CD4-positive, alpha-beta T cell (primary cell): Measurements from ENCODE around the gene PIGU. TPM values are rescaled to one million over a fixed set of nuclear protein-coding genes. Genes with fewer than 3 reads are reported as not detected.

ENCODE experiments used
- ATAC-seq: fragments of 200-7000 bp; cut with Tn5 transposase; one replicate; pipeline ENCODE4 v1.10.0; 2022; ENCODE audit warnings: mild to moderate bottlenecking; ENCODE audit not compliant: poor library complexity
- CTCF ChIA-PET: fragments of 350-600 bp; sonication (Branson Sonifier 250); formaldehyde crosslinking; loops from one replicate; lab custom pipeline; 2021; ENCODE audit warnings: antibody characterized with exemption, inconsistent platforms; lab: Charles Lee
- POLR2A ChIA-PET: fragments of 350-600 bp; sonication (Branson Sonifier 250); formaldehyde crosslinking; loops from one replicate; lab custom pipeline; 2021; ENCODE audit warnings: antibody characterized with exemption, inconsistent platforms; lab: Charles Lee
- DNase-seq, 14 experiments: peaks; one replicate each; pipeline ENCODE4 v3.0.0-alpha.2; 2013 to 2020; ENCODE audit warnings: mixed read lengths in 2 of 14
- H3K27ac ChIP-seq, 2 donors: one replicate each; pipeline versions ENCODE4 v1.5.1 to v1.7.0; 2013; ENCODE audit warnings: low read length in 2 of 2, low read depth in 1 of 2, mild to moderate bottlenecking in 1 of 2
- H3K27me3 ChIP-seq, 2 experiments: 1 replicate in 1 of 2; 2 replicates in 1 of 2; pipeline versions ENCODE4 v1.6.1 to v1.7.0; 2013; ENCODE audit warnings: low read length in 2 of 2, control low read depth in 1 of 2, mild to moderate bottlenecking in 1 of 2, moderate library complexity in 1 of 2; ENCODE audit not compliant: insufficient read depth in 2 of 2, control insufficient read depth in 1 of 2
- H3K36me3 ChIP-seq: one replicate; pipeline ENCODE4 v1.6.1; 2013; ENCODE audit warnings: low read length, control low read depth; ENCODE audit not compliant: insufficient read depth
- H3K4me1 ChIP-seq: one replicate; pipeline ENCODE4 v1.6.1; 2013; ENCODE audit warnings: low read length, control low read depth; ENCODE audit not compliant: insufficient read depth
- H3K4me3 ChIP-seq: one replicate; pipeline ENCODE4 v1.5.1; 2013; ENCODE audit warnings: mild to moderate bottlenecking, low read length, moderate library complexity
- H3K9me3 ChIP-seq, 2 experiments: 1 replicate in 1 of 2; 2 replicates in 1 of 2; pipeline versions ENCODE4 v1.6.1 to v1.7.0; 2013; ENCODE audit warnings: low read length in 2 of 2, mild to moderate bottlenecking in 2 of 2, control low read depth in 1 of 2, moderate library complexity in 1 of 2; ENCODE audit not compliant: control insufficient read depth in 1 of 2, insufficient read depth in 1 of 2
- H3K27ac Mint-ChIP-seq: one replicate; pipeline ENCODE4 v1.8.0; 2020; ENCODE audit warnings: mixed read lengths
- H3K27me3 Mint-ChIP-seq: one replicate; pipeline ENCODE4 v1.8.0; 2021; ENCODE audit warnings: mixed read lengths
- H3K36me3 Mint-ChIP-seq: one replicate; pipeline ENCODE4 v1.8.0; 2021; ENCODE audit warnings: low read depth, mixed read lengths
- H3K4me1 Mint-ChIP-seq: one replicate; pipeline ENCODE4 v1.8.0; 2021; ENCODE audit warnings: low read depth, mixed read lengths
- H3K4me3 Mint-ChIP-seq: one replicate; pipeline ENCODE4 v1.8.0; 2020; ENCODE audit warnings: mild to moderate bottlenecking, mixed read lengths
- H3K9me3 Mint-ChIP-seq: one replicate; pipeline ENCODE4 v1.8.0; 2020; ENCODE audit warnings: mixed read lengths
- CTCF ChIP-seq: fragments of 200-600 bp; IDR thresholded peaks from one replicate; pipeline ENCODE4 v1.8.0; 2022; ENCODE audit warnings: antibody characterized with exemption, mild to moderate bottlenecking
- intact Hi-C, 2 experiments: fragments of 100-400 bp; cut with DNase I in 1 of 2; cut with micrococcal nuclease in 1 of 2; formaldehyde crosslinking; loops; one replicate each; pipeline versions ENCODE4 v1.15.1 to v1.9.0; 2023 to 2025; cut with DNase I, micrococcal nuclease
- total RNA-seq, 174 experiments: library from RNA in 2 of 174; stranded (reverse) in 2 of 174; gene quantifications; one replicate each; pipeline ENCODE4 v1.2.3 and lab custom pipeline; 2021 to 2026

Gene PIGU
- total RNA-seq, 2 experiments from 2014 or later, result 4.6 to 5.5 TPM

GRCh38 chr20:34585019-34585418, 91.9 kb downstream of the PIGU start:
- H3K9me3 Mint-ChIP-seq, result no peaks in the 10 kb centered on the region
- ChIA-PET POLR2A (no interaction called here), CTCF (interaction anchor here (0.7 kb wide), 1 partner anchor 153 kb away, joined by 4 read pairs; no protein-coding TSS in a partner anchor)
- no peaks in the 10 kb centered on the region for H3K27me3 ChIP-seq
- no peaks in the 10 kb centered on the region for H3K27me3 Mint-ChIP-seq
- H3K4me1 ChIP-seq, result peaks cover 17% of the 10 kb centered on the region
- no peak overlapping the region for H3K27ac ChIP-seq
- H3K4me1 Mint-ChIP-seq, result peaks cover 11% of the 10 kb centered on the region
- H3K9me3 ChIP-seq, result no peaks in the 10 kb centered on the region
- peaks cover 62% of the 10 kb centered on the region for H3K36me3 Mint-ChIP-seq
- H3K4me3 ChIP-seq, result no peak overlapping the region
- peaks cover 46% of the 10 kb centered on the region for H3K36me3 ChIP-seq
- no peak for ATAC-seq
- no peak for DNase-seq
- no peak overlapping the region for H3K4me3 Mint-ChIP-seq
- no peak for TF ChIP-seq CTCF
- intact Hi-C loops, result no loop called here
- no peak overlapping the region for H3K27ac Mint-ChIP-seq

- intact Hi-C loops, result no loop called here
- Mint-ChIP-seq H3K27ac (no peak overlapping the region), H3K36me3 (peaks cover 71% of the 10 kb centered on the region), H3K4me1 (peaks cover 19% of the 10 kb centered on the region), H3K4me3 (no peak overlapping the region), H3K9me3 (no peaks in the 10 kb centered on the region), H3K27me3 (no peaks in the 10 kb centered on the region)
- H3K36me3 ChIP-seq, result peaks cover 46% of the 10 kb centered on the region
- H3K4me1 ChIP-seq, result peaks cover 19% of the 10 kb centered on the region
- ATAC-seq, result no peak
- no peak for DNase-seq
- no peaks in the 10 kb centered on the region for H3K27me3 ChIP-seq
- no peak overlapping the region for H3K27ac ChIP-seq
- ChIA-PET CTCF (no interaction called here), POLR2A (no interaction called here)
- no peak for TF ChIP-seq CTCF
- no peak overlapping the region for H3K4me3 ChIP-seq
- no peaks in the 10 kb centered on the region for H3K9me3 ChIP-seq
These were observed 93.3 kb downstream of the PIGU start for GRCh38 chr20:34583544-34583943.

GRCh38 chr20:34582911-34583310, 94.0 kb downstream of the PIGU start:
- no peak for TF ChIP-seq CTCF
- no peaks in the 10 kb centered on the region for H3K9me3 Mint-ChIP-seq
- ChIA-PET POLR2A (interaction anchor here (0.6 kb wide), 1 partner anchor 658 kb away, joined by 3 read pairs; no protein-coding TSS in a partner anchor), CTCF (no interaction called here)
- H3K9me3 ChIP-seq, result no peaks in the 10 kb centered on the region
- intact Hi-C loops, result no loop called here
- no peak overlapping the region for H3K27ac Mint-ChIP-seq
- H3K4me3 Mint-ChIP-seq, result no peak overlapping the region
- no peaks in the 10 kb centered on the region for H3K27me3 ChIP-seq
- no peaks in the 10 kb centered on the region for H3K27me3 Mint-ChIP-seq
- peaks cover 78% of the 10 kb centered on the region for H3K36me3 Mint-ChIP-seq
- peaks cover 19% of the 10 kb centered on the region for H3K4me1 ChIP-seq
- H3K4me3 ChIP-seq, result no peak overlapping the region
- H3K27ac ChIP-seq, result no peak overlapping the region
- peaks cover 22% of the 10 kb centered on the region for H3K4me1 Mint-ChIP-seq
- ATAC-seq (no peak), DNase-seq (no peak)
- peaks cover 39% of the 10 kb centered on the region for H3K36me3 ChIP-seq
